ENCODE measurements around the gene TCF12. TPM values are rescaled to one million over a fixed set of nuclear protein-coding genes. Genes with fewer than 3 reads are reported as not detected.

Gene TCF12
- total RNA-seq, 1 donor from 2014 or later: 93.0 TPM

- H3K4me1 ChIP-seq: peaks cover 8% of the 10 kb centered on the region
- intact Hi-C loops (cut with DNase I): no loop called here
- ATAC-seq (no peak), DNase-seq (no peak)
- H3K36me3 ChIP-seq: no peaks in the 10 kb centered on the region
- no peak overlapping the region for H3K4me3 ChIP-seq
- H3K27ac ChIP-seq: no peak overlapping the region
- H3K9me3 ChIP-seq: no peaks in the 10 kb centered on the region
- no peak for TF ChIP-seq CTCF (IDR thresholded peaks at IDR 0.05)
- no peaks in the 10 kb centered on the region for H3K27me3 ChIP-seq (ENCODE audit: low read depth)
Measured at GRCh38 chr15:57064033-57064432, 145.6 kb downstream of the TCF12 start.

- peaks cover 15% of the 10 kb centered on the region for H3K4me1 ChIP-seq
- intact Hi-C loops (cut with DNase I): no loop called here
- no peak overlapping the region for H3K4me3 ChIP-seq
- ATAC-seq (no peak), DNase-seq (no peak)
- no peaks in the 10 kb centered on the region for H3K36me3 ChIP-seq
- no peaks in the 10 kb centered on the region for H3K27me3 ChIP-seq (ENCODE audit: low read depth)
- no peaks in the 10 kb centered on the region for H3K9me3 ChIP-seq
- no peak overlapping the region for H3K27ac ChIP-seq
- no peak for TF ChIP-seq CTCF (IDR thresholded peaks at IDR 0.05)
Measured at GRCh38 chr15:57069423-57069822, 151.0 kb downstream of the TCF12 start.

- no peak overlapping the region for H3K4me3 ChIP-seq
- TF ChIP-seq CTCF (IDR thresholded peaks at IDR 0.05): no peak
- intact Hi-C loops (cut with DNase I): no loop called here
- H3K9me3 ChIP-seq: no peaks in the 10 kb centered on the region
- ATAC-seq (no peak), DNase-seq (no peak)
- peaks cover 17% of the 10 kb centered on the region for H3K4me1 ChIP-seq
- no peaks in the 10 kb centered on the region for H3K36me3 ChIP-seq
- no peaks in the 10 kb centered on the region for H3K27me3 ChIP-seq (ENCODE audit: low read depth)
- no peak overlapping the region for H3K27ac ChIP-seq
Measured at GRCh38 chr15:57070674-57071073, 152.2 kb downstream of the TCF12 start.

- TF ChIP-seq CTCF (IDR thresholded peaks at IDR 0.05): no peak
- intact Hi-C loops (cut with DNase I): no loop called here
- H3K4me3 ChIP-seq: no peak overlapping the region
- H3K9me3 ChIP-seq: no peaks in the 10 kb centered on the region
- peaks cover 29% of the 10 kb centered on the region for H3K4me1 ChIP-seq
- DNase-seq (no peak), ATAC-seq (no peak)
- no peak overlapping the region for H3K27ac ChIP-seq
- no peaks in the 10 kb centered on the region for H3K27me3 ChIP-seq (ENCODE audit: low read depth)
- no peaks in the 10 kb centered on the region for H3K36me3 ChIP-seq
Measured at GRCh38 chr15:57079446-57079845, 161.0 kb downstream of the TCF12 start.

- Histone ChIP-seq H3K27ac (no peak overlapping the region), H3K27me3 (ENCODE audit: low read depth) (no peaks in the 10 kb centered on the region), H3K4me3 (no peak overlapping the region), H3K9me3 (no peaks in the 10 kb centered on the region), H3K36me3 (no peaks in the 10 kb centered on the region), H3K4me1 (peaks cover 27% of the 10 kb centered on the region)
- intact Hi-C loops (cut with DNase I): no loop called here
- TF ChIP-seq CTCF (IDR thresholded peaks at IDR 0.05): no peak
- no peak for DNase-seq
- no peak for ATAC-seq
Measured at GRCh38 chr15:57079931-57080620, 161.6 kb downstream of the TCF12 start.
